Measurements from ENCODE around the gene RBL1.

GRCh38 chr20:37095599-37096414, at the start of gene RBL1:
- TF ChIP-seq, protein P1, sequence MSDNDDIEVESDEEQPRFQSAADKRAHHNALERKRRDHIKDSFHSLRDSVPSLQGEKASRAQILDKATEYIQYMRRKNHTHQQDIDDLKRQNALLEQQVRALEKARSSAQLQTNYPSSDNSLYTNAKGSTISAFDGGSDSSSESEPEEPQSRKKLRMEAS (IDR thresholded peaks at IDR 0.05; ENCODE audit: low read depth, low read length): peak; percentile 72; the same call in 1 of the 2 replicates
- TF ChIP-seq, protein P2, sequence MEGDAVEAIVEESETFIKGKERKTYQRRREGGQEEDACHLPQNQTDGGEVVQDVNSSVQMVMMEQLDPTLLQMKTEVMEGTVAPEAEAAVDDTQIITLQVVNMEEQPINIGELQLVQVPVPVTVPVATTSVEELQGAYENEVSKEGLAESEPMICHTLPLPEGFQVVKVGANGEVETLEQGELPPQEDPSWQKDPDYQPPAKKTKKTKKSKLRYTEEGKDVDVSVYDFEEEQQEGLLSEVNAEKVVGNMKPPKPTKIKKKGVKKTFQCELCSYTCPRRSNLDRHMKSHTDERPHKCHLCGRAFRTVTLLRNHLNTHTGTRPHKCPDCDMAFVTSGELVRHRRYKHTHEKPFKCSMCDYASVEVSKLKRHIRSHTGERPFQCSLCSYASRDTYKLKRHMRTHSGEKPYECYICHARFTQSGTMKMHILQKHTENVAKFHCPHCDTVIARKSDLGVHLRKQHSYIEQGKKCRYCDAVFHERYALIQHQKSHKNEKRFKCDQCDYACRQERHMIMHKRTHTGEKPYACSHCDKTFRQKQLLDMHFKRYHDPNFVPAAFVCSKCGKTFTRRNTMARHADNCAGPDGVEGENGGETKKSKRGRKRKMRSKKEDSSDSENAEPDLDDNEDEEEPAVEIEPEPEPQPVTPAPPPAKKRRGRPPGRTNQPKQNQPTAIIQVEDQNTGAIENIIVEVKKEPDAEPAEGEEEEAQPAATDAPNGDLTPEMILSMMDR (IDR thresholded peaks at IDR 0.05; ENCODE audit: low read depth, low read length): no peak
- TF ChIP-seq POLR2A (IDR thresholded peaks at IDR 0.05; ENCODE audit: extremely low read depth, insufficient read length) (peak; percentile 87), MYC (IDR thresholded peaks at IDR 0.05; ENCODE audit: low read depth, low read length) (peak; percentile 71)

All from NB4 (cell line).